K562 (cell line): ENCODE measurements around the gene CHN2.

ENCODE experiments used
- CTBP1 ChIP-seq: fragments of 450-650 bp; IDR thresholded peaks from 2 replicates; pipeline ENCODE4 v1.6.1; 2016; ENCODE audit warnings: borderline replicate concordance
- TBP ChIP-seq: optimal IDR thresholded peaks from 2 replicates; pipeline ENCODE3; 2011; ENCODE audit warnings: low read depth, low read length, improper control_type of control experiment
- ZBTB1 ChIP-seq: sonication (generic); formaldehyde crosslinking; IDR thresholded peaks from 2 replicates; pipeline ENCODE4 v1.8.1; 2023; ENCODE audit warnings: missing genetic modification reagents, low read depth, mild to moderate bottlenecking, borderline replicate concordance

DNA sequence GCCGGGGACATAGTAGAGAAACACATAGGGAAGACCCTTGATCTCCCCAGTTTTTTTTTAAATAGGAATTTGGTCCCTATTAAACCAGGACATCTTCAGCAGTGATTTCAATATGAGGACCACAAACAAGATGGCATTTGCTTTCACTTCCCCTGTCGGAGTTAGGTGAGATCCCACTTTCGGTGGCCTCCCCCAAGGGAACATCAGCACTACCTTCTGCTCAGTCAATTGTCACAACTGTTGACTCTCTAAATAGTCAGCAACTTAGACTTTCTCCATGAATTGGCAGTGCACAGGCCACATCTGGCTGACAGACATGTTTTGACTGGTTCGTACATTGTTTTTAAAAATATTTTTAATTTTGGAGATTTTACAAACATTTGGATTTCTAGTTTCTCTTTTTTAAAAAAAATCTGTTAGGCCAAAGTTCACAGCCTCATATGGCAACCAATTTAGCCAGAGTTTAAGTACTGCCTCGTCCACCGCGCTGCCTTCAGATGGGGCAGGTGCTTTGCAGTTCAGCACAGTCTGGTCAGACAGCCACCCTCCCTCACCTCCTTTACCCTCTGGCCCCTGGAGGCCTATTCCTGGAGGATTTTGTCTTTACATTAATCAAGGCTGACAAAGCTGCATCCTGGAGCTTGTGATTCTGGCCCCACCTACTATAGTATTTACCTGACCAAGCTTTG lies 229.9 kb downstream of the CHN2 start:
- TF ChIP-seq TBP: no peak
- no peak for TF ChIP-seq ZBTB1 (CRISPR knock-in tag)
- TF ChIP-seq CTBP1: no peak
